Suppressor macrophage treated with lipopolysaccharide for 1 hour (primary cell): Measurements from ENCODE around the gene IL31RA.
A peak's percentile ranks its signal among the peaks of the same experiment; 100 is the strongest.

Source experiments
- DNase-seq, 3 donors: peaks; one replicate each; pipeline ENCODE4 v3.0.0-alpha.2; 2020 to 2022

The IL31RA gene

GRCh38 chr5:55904152-55904551 is 53.0 kb downstream of the IL31RA start:
- DNase-seq, result peak; percentile 46 to 59 (median 48)

GRCh38 chr5:55905251-55905650 is 54.1 kb downstream of the IL31RA start:
- no peak for DNase-seq

- no peak for DNase-seq
Measured at GRCh38 chr5:55907927-55908326, 56.8 kb downstream of the IL31RA start.

- DNase-seq, result no peak
Measured at GRCh38 chr5:55908804-55909203, 57.6 kb downstream of the IL31RA start.

GRCh38 chr5:55911784-55912653 is 60.9 kb downstream of the IL31RA start:
- DNase-seq, result no peak

- no peak for DNase-seq
Measured at GRCh38 chr5:55913466-55914413, 62.6 kb downstream of the IL31RA start.

- no peak for DNase-seq
Measured at GRCh38 chr5:55914971-55915370, 63.8 kb downstream of the IL31RA start.

GRCh38 chr5:55915783-55916182 is 64.6 kb downstream of the IL31RA start:
- no peak for DNase-seq

- DNase-seq, result no peak
Measured at GRCh38 chr5:55916986-55917385, 65.8 kb downstream of the IL31RA start.

GRCh38 chr5:55917402-55918086 is 66.4 kb downstream of the IL31RA start:
- no peak for DNase-seq

- DNase-seq, result peak; percentile 43 to 60 (median 50)
Measured at GRCh38 chr5:55918087-55919035, 67.2 kb downstream of the IL31RA start.

- DNase-seq, result no peak
Measured at GRCh38 chr5:55919625-55920024, 68.5 kb downstream of the IL31RA start.

GRCh38 chr5:55920784-55921183 is 69.6 kb downstream of the IL31RA start:
- DNase-seq, result no peak

GRCh38 chr5:55921617-55922016 is 70.5 kb downstream of the IL31RA start:
- DNase-seq, result no peak

GRCh38 chr5:55923177-55923771 is 72.1 kb downstream of the IL31RA start:
- peak; percentile 55 to 60 (median 57) for DNase-seq

GRCh38 chr5:55923865-55924500 is 72.8 kb downstream of the IL31RA start:
- DNase-seq, result no peak

- no peak for DNase-seq
Measured at GRCh38 chr5:55924744-55925143, 73.6 kb downstream of the IL31RA start.

- DNase-seq, result no peak
Measured at GRCh38 chr5:55925181-55925580, 74.0 kb downstream of the IL31RA start.

- no peak for DNase-seq
Measured at GRCh38 chr5:55925712-55926111, 74.6 kb downstream of the IL31RA start.

- no peak for DNase-seq
Measured at GRCh38 chr5:55926476-55926875, 75.3 kb downstream of the IL31RA start.
